Measurements from ENCODE around the gene C20orf144. TPM values are rescaled to one million over a fixed set of nuclear protein-coding genes. Genes with fewer than 3 reads are reported as not detected.
A peak's percentile ranks its signal among the peaks of the same experiment; 100 is the strongest.

C20orf144 gene
- total and polyA plus RNA-seq, 9 of the 15 experiments (the other 6 are each of a cell fraction or from before 2014, with no cell fraction given): 0.04 to 0.23 (median 0.11) TPM; not detected in 2

DNA sequence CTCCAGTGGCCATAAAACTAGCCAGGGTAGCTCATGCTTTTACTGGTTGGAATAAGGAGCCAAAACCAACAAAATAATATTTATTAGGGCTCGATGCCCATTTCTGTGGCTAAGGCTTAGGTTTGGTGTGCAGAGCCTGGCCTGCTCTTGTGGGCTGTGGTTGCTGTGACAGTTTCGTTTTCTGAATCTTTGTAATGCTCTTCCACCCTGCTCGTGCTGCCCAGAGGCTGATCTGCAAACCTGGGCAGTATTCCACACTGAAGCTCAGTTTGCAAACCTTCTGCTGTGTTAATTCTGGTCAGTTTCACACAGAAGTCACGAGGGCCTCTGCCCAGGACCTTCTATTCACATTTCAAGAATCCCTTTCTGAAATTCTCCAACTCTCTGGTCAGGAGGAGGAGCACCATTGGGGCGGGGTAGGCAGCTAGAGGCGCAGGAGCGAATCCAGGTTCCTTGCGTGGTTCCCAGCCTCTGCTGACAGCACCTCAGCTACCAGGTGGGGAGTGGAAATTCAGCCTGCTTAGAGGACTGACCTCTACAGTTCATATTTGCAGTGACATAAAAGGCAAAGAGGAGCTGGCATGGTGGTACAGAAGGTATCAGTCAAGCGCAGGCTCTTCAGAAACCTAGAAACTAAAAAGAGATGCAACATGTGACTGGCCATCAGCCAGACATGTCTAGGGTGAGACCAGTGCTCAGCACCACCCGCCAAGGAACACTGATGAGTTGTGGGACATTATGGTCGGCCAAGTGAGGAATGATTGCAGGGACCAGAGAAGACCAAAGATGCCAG, 14.3 kb upstream of the C20orf144 start:
- Histone ChIP-seq H3K9me3 (replicated peaks; ENCODE audit: control insufficient read depth, insufficient read depth, low read depth, low read length) (no peaks in the 10 kb centered on the region; the same call in 1 of the 2 replicates), H3K4me3 (no peak overlapping the region), H3K9ac (ENCODE audit: insufficient read depth in 1 of 2, low read depth in 2 of 2, low read length in 2 of 2) (no peak overlapping the region), H3K9me1 (ENCODE audit: control insufficient read depth, insufficient read depth, low read length) (peaks cover 9% of the 10 kb centered on the region), H3K27ac (ENCODE audit: extremely low read depth, low read depth, low read length) (no peak overlapping the region), H3K4me1 (replicated peaks in 1 of 2; ENCODE audit: control insufficient read depth in 2 of 2, insufficient read depth in 2 of 2, low read length in 2 of 2) (peaks cover 9 to 27% of the 10 kb centered on the region in 2 experiments; a peak in 3 of 5 replicates), H3K4me2 (ENCODE audit: insufficient read depth, low read length) (no peak overlapping the region), H3K27me3 (ENCODE audit: control insufficient read depth in 2 of 2, insufficient read depth in 2 of 2, low read length in 2 of 2) (no peaks in the 10 kb centered on the region), H3K36me3 (ENCODE audit: control insufficient read depth, insufficient read depth, low read length) (peaks cover 20% of the 10 kb centered on the region; the same call in 2 of the 3 replicates), H4K20me1 (replicated peaks; ENCODE audit: control insufficient read depth, insufficient read depth, low read length) (peaks cover 13% of the 10 kb centered on the region; the same call in 1 of the 2 replicates), H2AFZ (ENCODE audit: low read depth, low read length) (no peak overlapping the region), H3K79me2 (ENCODE audit: control insufficient read depth, insufficient read depth, low read length) (no peaks in the 10 kb centered on the region)
- DNase-seq (ENCODE audit: extremely low read depth in 1 of 4, low spot score in 3 of 4) (no peak), ATAC-seq (0 out of 3 replicates have a peak, but pooled peaks have one; percentile 17), FAIRE-seq (no peak)
- BruUV-seq (replicated peaks): no TSS peak
- 53% methylated on average over 11 of the region's 11 CpGs for WGBS (ENCODE audit: insufficient coverage, low coverage, missing lambda C conversion rate)
- ChIA-PET CTCF (ENCODE audit: low intra/inter-chr PET ratio) (no interaction called here), POLR2A (interaction anchor here (0.6 to 1.5 kb wide), 5 partner anchors 8 to 386 kb away, joined by 3 to 7 read pairs (median 3); no protein-coding TSS in a partner anchor)
- intact Hi-C loops (cut with micrococcal nuclease): no loop called here
- in situ Hi-C loops (cut with MboI): no loop called here
- TF ChIP-seq YY1 (IDR thresholded peaks at IDR 0.05; ENCODE audit: borderline replicate concordance in 1 of 3, control insufficient read depth in 1 of 3, extremely low read depth in 1 of 3, insufficient read depth in 3 of 3, insufficient read length in 1 of 3, insufficient replicate concordance in 2 of 3, low read depth in 1 of 3, low read length in 2 of 3): no peak
- no peak for TF ChIP-seq GATAD2A (IDR thresholded peaks at IDR 0.05)
- no peak for TF ChIP-seq FOS (IDR thresholded peaks at IDR 0.05; ENCODE audit: extremely low read depth, insufficient read length)
- TF ChIP-seq, protein P1, sequence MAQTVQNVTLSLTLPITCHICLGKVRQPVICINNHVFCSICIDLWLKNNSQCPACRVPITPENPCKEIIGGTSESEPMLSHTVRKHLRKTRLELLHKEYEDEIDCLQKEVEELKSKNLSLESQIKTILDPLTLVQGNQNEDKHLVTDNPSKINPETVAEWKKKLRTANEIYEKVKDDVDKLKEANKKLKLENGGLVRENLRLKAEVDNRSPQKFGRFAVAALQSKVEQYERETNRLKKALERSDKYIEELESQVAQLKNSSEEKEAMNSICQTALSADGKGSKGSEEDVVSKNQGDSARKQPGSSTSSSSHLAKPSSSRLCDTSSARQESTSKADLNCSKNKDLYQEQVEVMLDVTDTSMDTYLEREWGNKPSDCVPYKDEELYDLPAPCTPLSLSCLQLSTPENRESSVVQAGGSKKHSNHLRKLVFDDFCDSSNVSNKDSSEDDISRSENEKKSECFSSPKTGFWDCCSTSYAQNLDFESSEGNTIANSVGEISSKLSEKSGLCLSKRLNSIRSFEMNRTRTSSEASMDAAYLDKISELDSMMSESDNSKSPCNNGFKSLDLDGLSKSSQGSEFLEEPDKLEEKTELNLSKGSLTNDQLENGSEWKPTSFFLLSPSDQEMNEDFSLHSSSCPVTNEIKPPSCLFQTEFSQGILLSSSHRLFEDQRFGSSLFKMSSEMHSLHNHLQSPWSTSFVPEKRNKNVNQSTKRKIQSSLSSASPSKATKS (CRISPR knock-in tag; IDR thresholded peaks at IDR 0.05): no peak
- no peak for TF ChIP-seq PHB (CRISPR knock-in tag; IDR thresholded peaks at IDR 0.05)
- TF ChIP-seq HNRNPL (IDR thresholded peaks at IDR 0.05; ENCODE audit: low read depth, low read length): no peak
- TF ChIP-seq, protein P2, sequence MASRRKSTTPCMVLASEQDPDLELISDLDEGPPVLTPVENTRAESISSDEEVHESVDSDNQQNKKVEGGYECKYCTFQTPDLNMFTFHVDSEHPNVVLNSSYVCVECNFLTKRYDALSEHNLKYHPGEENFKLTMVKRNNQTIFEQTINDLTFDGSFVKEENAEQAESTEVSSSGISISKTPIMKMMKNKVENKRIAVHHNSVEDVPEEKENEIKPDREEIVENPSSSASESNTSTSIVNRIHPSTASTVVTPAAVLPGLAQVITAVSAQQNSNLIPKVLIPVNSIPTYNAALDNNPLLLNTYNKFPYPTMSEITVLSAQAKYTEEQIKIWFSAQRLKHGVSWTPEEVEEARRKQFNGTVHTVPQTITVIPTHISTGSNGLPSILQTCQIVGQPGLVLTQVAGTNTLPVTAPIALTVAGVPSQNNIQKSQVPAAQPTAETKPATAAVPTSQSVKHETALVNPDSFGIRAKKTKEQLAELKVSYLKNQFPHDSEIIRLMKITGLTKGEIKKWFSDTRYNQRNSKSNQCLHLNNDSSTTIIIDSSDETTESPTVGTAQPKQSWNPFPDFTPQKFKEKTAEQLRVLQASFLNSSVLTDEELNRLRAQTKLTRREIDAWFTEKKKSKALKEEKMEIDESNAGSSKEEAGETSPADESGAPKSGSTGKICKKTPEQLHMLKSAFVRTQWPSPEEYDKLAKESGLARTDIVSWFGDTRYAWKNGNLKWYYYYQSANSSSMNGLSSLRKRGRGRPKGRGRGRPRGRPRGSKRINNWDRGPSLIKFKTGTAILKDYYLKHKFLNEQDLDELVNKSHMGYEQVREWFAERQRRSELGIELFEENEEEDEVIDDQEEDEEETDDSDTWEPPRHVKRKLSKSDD (conservative IDR thresholded peaks at IDR 0.05; ENCODE audit: low read length): no peak
- no peak for TF ChIP-seq ZFP1 (CRISPR knock-in tag; IDR thresholded peaks at IDR 0.05)
- TF ChIP-seq, protein P3, sequence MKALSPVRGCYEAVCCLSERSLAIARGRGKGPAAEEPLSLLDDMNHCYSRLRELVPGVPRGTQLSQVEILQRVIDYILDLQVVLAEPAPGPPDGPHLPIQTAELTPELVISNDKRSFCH (CRISPR knock-in tag; IDR thresholded peaks at IDR 0.05): no peak
- TF ChIP-seq, protein P3 (tag; IDR thresholded peaks at IDR 0.05): no peak

All from K562 (cell line).